Measurements from ENCODE around the gene PDE8A.
"Not testable (repeated sequence)": the region's sequence is repeated elsewhere in the genome, so short reads cannot be mapped to it uniquely, and the experiment has no call there.

PDE8A gene

GRCh38 chr15:85008474-85009260, 27.0 kb downstream of the PDE8A start:
- DNase-seq (ENCODE audit: low read depth in 1 of 2, low spot score in 1 of 2): no peak

GRCh38 chr15:85009435-85009834, 27.8 kb downstream of the PDE8A start:
- DNase-seq (ENCODE audit: low read depth in 1 of 2, low spot score in 1 of 2): no peak

GRCh38 chr15:85010071-85010385, 28.4 kb downstream of the PDE8A start:
- no peak for DNase-seq (ENCODE audit: low read depth in 1 of 2, low spot score in 1 of 2)

GRCh38 chr15:85010386-85011159, 28.9 kb downstream of the PDE8A start:
- DNase-seq (ENCODE audit: low read depth in 1 of 2, low spot score in 1 of 2): no peak

GRCh38 chr15:85011160-85011571, 29.5 kb downstream of the PDE8A start:
- DNase-seq (ENCODE audit: low read depth in 1 of 2, low spot score in 1 of 2): no peak

- not testable (repeated sequence) for DNase-seq (ENCODE audit: low read depth in 1 of 2, low spot score in 1 of 2)
These were observed 30.1 kb downstream of the PDE8A start for GRCh38 chr15:85011724-85012123.

- DNase-seq (ENCODE audit: low read depth in 1 of 2, low spot score in 1 of 2): no peak
These were observed 32.1 kb downstream of the PDE8A start for GRCh38 chr15:85013785-85014184.

GRCh38 chr15:85014932-85015331, 33.3 kb downstream of the PDE8A start:
- DNase-seq (ENCODE audit: low read depth in 1 of 2, low spot score in 1 of 2): no peak

GRCh38 chr15:85016275-85016674, 34.6 kb downstream of the PDE8A start:
- no peak for DNase-seq (ENCODE audit: low read depth in 1 of 2, low spot score in 1 of 2)

GRCh38 chr15:85019815-85020590, 38.3 kb downstream of the PDE8A start:
- DNase-seq (ENCODE audit: low read depth in 1 of 2, low spot score in 1 of 2): no peak

- no peak for DNase-seq (ENCODE audit: low read depth in 1 of 2, low spot score in 1 of 2)
These were observed 39.8 kb downstream of the PDE8A start for GRCh38 chr15:85021409-85021808.

GRCh38 chr15:85022860-85023403, 41.3 kb downstream of the PDE8A start:
- no peak for DNase-seq (ENCODE audit: low read depth in 1 of 2, low spot score in 1 of 2)

GRCh38 chr15:85024003-85024402, 42.3 kb downstream of the PDE8A start:
- no peak for DNase-seq (ENCODE audit: low read depth in 1 of 2, low spot score in 1 of 2)

GRCh38 chr15:85024509-85025336, 43.1 kb downstream of the PDE8A start:
- DNase-seq (ENCODE audit: low read depth in 1 of 2, low spot score in 1 of 2): no peak

- DNase-seq (ENCODE audit: low read depth in 1 of 2, low spot score in 1 of 2): no peak
These were observed 44.0 kb downstream of the PDE8A start for GRCh38 chr15:85025516-85026251.

- no peak for DNase-seq (ENCODE audit: low read depth in 1 of 2, low spot score in 1 of 2)
These were observed 44.8 kb downstream of the PDE8A start for GRCh38 chr15:85026304-85027032.

GRCh38 chr15:85027033-85027380, 45.4 kb downstream of the PDE8A start:
- DNase-seq (ENCODE audit: low read depth in 1 of 2, low spot score in 1 of 2): no peak

- DNase-seq (ENCODE audit: low read depth in 1 of 2, low spot score in 1 of 2): no peak
These were observed 45.8 kb downstream of the PDE8A start for GRCh38 chr15:85027421-85027820.

GRCh38 chr15:85028416-85028815, 46.8 kb downstream of the PDE8A start:
- DNase-seq (ENCODE audit: low read depth in 1 of 2, low spot score in 1 of 2): no peak

All from stimulated activated CD4-positive, alpha-beta T cell treated with anti-CD3 and anti-CD28 coated beads, Interleukin-15, amount 100 ng/mL, for 1 hour (primary cell).